C1 segment of cervical spinal cord (tissue), 14 donors: ENCODE data around the gene NGEF.

Source experiments
- DNase-seq, 14 donors: peaks; one replicate each; lab custom pipeline; 2025; lab: John Stamatoyannopoulos, UW

The NGEF gene

GRCh38 chr2:232885264-232885961 lies 127.6 kb downstream of the NGEF start:
- no peak for DNase-seq

DNA sequence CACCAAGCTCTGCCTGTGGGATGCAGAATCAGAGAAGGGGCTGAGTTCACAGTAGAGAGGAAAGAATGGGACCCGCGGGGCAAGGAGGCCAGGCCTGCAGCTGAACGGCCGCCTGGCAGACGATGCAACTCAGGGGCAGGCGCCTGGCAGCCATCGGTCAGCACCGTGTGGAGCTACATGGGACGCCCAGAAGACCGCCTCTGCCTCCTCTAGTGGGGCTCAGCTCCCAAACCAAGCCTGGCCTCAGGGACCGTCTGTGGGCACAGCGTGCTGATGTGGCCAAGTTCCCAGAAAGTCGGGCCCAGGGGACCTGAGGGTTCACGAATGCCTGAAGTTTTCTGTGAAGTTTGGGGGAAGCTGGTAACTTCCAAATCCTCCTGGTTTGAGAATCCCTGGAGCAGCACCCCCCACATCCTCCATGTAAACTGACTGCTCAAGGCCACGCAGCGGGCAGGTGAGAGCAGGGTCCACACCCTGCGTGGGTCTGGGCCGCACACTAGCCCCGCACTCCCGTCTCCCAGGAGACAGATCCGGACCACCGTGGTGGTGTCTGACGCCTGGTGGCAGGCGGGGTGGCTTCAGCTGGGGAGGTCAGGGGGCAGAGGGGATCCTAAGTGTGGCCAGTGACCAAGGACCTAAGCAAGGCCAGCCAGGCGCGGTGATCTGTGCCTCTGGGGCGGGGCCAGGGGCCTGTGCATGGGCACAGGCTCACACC lies 128.3 kb downstream of the NGEF start:
- DNase-seq: no peak

DNA sequence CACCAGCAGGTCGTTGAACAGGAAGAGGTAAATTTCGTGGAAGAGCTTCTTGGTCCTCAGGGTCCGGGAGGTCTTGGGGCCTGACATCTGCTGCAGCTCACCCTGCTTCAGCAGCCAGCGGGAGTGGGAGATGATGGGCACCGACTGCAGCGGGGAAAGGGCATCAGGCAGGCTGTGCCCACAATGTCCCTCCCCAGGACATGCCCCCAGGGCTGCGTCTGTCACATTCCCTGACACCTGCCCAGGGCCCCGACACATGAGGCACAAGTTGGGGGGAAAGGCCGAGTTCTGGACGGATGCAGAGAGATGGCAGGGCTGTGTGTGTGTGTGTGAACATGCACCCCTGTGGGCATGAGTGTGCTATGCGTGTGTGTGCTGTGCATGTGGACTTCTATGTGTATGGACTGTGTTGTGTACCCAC lies 129.0 kb downstream of the NGEF start:
- DNase-seq: no peak

- DNase-seq: no peak
Measured at GRCh38 chr2:232883116-232883721, 129.8 kb downstream of the NGEF start.

GRCh38 chr2:232882505-232883115 lies 130.4 kb downstream of the NGEF start:
- no peak for DNase-seq

DNA sequence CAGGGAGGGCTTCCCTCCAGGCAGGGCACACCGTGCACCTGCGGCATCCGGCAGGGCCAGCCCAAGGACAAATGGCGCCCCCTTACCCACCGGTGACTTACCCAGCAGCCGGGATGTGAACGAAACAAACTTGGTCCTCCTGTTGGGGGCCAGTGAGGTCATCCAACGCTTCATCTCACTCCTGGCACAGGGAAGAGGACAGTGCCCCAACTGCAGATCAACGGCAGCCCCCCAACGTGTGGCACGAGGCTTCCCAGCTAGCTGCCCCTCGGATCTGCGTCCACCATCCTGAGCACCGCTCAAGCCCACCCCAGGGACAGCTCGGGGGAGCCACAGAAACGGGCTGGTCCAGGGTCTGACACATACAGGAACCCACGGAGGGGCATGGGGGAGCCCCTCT lies 131.0 kb downstream of the NGEF start:
- no peak for DNase-seq

- DNase-seq: no peak
Measured at GRCh38 chr2:232880764-232881351, 132.2 kb downstream of the NGEF start.

GRCh38 chr2:232879618-232880494 lies 133.2 kb downstream of the NGEF start:
- DNase-seq: peak in 1 of 14 donors; percentile 51

DNA sequence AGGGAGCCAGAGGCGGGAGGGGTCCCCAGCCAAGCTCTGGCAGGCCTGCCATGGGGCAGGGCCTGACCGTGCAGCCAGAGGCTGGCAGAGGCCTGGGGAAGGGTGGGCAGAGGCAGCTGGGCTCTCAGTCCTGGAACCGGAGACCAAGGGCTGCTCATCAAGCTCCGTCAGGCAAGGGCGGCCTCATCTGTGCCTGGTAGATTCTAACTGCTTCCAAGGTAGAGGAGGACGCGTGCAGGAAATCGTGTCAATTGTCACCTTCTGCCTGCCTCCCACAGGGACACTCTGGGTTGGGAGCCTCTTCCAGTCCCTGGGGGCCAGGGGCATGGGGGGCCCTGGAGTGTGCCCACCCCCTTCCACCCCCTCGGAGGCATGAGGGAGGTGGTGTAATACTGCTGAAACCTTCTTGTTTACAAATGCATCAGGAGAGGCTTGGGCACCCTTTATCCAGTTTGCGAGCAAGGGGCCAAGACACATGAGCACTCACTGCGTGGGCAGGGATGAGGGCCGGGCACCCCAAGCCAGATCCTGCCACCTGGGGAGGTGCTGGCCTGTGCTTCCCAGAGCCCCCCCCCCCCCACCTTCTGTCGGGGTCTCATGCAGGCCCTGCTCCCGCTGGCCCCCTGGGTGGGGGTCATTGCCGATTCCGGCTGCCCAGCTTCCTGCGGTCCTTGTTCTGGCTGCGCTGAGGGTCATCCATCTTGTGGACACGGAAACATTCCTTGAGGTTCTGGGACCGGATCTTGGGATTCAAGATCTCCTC lies 134.0 kb downstream of the NGEF start:
- DNase-seq: peak in 4 of 14 donors; percentile 4 to 45 (median 37)

GRCh38 chr2:232877940-232878511 lies 135.0 kb downstream of the NGEF start:
- peak in 1 of 14 donors; percentile 21 for DNase-seq

GRCh38 chr2:232876978-232877441 lies 136.0 kb downstream of the NGEF start:
- DNase-seq: peak in 1 of 14 donors; percentile 55

DNA sequence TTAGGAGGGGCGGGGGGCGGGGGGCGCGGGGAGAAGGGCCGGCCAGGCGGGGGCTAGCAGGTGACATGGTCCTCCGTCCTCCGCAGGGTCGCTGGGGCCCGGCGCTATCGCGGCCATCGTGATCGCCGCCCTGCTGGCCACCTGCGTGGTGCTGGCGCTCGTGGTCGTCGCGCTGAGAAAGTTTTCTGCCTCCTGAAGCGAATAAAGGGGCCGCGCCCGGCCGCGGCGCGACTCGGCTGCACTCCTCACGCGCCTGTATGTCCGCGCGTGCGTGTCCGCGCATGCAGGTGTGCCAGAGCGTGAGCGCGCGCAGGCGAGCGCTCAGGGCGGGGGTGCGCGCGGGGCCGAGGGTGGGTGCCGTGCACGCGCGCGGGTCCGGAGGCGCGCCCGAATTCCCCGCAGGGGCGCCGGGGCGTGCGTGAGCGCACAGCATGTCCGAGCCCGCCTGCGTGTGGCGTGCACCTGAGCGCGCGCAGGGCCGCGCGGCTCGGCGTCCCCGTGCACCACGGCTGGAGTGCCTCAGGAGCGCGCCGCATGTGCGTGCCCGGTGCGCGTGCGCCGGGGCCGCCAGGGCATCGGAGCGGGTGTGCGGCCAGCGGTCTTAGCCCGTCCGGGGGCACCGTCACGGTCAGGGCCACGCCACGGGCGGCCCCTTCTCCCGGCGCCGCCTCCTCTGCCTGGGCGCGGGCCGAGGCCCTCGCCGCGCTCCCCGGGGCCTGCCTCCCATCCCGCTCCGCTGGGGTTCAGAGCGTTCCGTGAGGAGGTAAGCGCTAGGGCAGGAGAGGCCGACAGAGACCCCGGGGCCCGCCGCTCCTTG lies 136.7 kb downstream of the NGEF start:
- DNase-seq: peak in 6 of 14 donors; percentile 36 to 88 (median 49)

DNA sequence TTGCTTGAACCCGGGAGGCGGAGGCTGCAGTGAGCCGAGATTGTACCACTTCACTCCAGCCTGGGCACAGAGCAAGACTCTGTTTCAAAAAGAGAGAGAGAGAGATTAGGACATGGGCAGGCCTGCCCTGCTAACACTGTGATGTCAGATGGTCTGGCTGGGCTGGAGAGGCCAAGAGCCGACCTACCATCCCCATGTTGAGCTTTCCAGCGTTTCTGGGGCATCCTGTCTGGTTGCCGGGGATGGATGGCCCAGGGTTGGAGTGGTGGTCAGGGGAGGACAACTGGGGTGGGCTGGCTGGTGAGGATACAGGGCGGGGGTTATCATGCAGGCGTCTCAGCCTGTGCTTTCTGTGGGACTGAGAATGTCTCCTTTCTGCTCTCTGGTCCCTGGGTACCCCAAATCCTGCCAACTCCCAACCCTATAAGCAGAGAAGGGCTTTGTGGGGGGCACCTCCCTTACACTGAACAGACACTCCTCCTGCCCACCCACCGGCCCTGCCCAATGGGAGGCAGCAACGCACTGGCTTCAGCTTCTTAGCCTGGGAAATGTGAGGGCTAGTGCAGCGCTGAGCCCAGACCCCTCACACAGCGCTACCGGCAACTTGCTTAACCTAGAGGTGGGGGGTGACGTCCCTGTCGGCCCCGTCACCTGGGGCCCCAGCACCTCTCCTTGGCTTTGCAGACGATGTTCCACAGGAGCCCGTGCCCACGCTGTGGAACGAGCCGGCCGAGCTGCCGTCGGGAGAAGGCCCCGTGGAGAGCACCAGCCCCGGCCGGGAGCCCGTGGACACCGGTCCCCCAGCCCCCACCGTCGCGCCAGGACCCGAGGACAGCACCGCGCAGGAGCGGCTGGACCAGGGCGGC lies 137.6 kb downstream of the NGEF start:
- peak in 7 of 14 donors; percentile 42 to 81 (median 72) for DNase-seq

- DNase-seq: no peak
Measured at GRCh38 chr2:232874677-232875223, 138.3 kb downstream of the NGEF start.

DNA sequence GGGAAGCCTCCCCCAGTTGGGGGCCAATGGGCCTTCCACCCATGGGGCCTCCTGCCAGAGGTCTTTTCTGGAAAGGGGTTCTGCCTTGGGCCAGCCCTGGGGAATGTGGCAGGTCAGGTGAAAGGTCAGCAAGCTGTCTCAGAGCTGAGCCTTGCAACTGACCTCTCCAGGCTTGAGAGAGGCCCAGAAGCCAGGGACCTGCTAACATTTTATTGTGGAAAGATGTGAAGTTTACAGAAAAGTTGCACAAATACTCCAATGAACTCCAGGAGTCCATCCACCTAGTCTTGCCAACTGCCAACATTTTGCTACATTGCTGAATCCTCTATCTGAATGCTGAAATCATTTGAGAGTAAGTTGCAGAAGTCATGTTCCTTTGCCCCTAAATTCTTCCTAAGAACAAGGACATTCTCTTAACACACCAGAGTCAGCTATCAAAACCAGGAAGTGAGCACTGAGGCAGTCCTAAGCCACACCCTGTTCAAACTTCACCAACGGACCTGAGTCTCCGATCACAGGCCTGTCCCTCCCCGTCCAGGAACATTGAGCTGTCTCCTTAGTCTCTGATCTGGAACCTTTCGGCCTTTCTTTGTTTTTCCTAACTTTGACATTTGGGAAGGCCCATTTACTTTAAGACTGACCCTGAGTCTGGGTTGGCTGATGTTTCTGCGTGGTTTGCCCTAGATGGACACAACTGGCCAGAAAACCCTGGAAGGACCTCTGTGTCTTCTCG lies 139.0 kb downstream of the NGEF start:
- DNase-seq: no peak

DNA sequence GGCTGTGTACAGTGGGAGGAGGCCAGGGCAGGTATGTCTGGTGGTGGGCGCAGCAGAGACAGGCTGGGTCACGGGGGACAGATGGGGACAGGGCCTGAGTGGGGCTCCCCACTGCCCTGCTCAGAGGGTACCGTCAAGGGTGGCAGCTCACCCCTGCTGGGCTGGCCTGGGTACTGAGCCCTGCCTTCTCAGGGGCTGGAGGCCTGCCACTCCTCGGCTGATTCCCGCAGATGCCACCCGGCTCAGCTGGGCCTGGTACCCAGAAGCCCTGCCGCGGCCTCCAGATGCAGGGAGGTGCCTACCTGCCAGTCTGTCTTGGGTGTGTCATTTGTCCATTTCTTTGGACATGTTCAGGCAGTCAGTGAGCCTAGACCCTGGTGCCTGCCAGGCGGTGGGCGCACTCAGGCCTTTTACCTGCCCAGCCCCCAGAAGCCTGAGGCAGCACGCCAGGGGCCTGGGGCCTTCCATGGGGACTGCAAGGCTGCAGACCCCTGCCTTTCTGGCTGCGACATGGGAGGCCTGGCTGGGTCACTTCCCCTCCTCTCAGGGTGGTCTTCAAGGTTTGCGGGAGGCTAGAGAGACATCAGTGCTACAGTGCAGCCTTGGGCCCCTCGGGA lies 139.7 kb downstream of the NGEF start:
- DNase-seq: peak in 3 of 14 donors; percentile 57 to 62 (median 59)
